CD14-positive monocyte (primary cell): ENCODE results near the gene GHRH. TPM values are rescaled to one million over a fixed set of nuclear protein-coding genes. Genes with fewer than 3 reads are reported as not detected.

Experiments
- DNase-seq, 3 donors: peaks; one replicate each; pipeline ENCODE4 v3.0.0-alpha.2; 2011 to 2022
- H2AFZ ChIP-seq: 2 replicates; pipeline ENCODE4 v1.6.0; 2012; ENCODE audit warnings: mild to moderate bottlenecking, low read depth, low read length, inconsistent platforms; ENCODE audit not compliant: insufficient read depth, poor library complexity, severe bottlenecking
- H3K27ac ChIP-seq, 2 donors: 1 replicate in 1 of 2; 2 replicates in 1 of 2; pipeline ENCODE4 v1.5.1; 2012 to 2013; ENCODE audit warnings: low read length in 2 of 2, control low read depth in 1 of 2, inconsistent platforms in 1 of 2, low read depth in 1 of 2, mild to moderate bottlenecking in 1 of 2
- H3K27me3 ChIP-seq, 2 donors: one replicate each; pipeline versions ENCODE4 v1.6.0 to v1.6.1; 2011 to 2013; ENCODE audit warnings: low read length in 2 of 2; ENCODE audit not compliant: control insufficient read depth in 2 of 2, insufficient read depth in 2 of 2
- H3K36me3 ChIP-seq, 2 donors: replicated peaks in 1 of 2; 1 replicate in 1 of 2; 2 replicates in 1 of 2; pipeline versions ENCODE4 v1.5.1 to v1.6.1; 2012 to 2013; ENCODE audit warnings: low read length in 2 of 2, control low read depth in 1 of 2, inconsistent platforms in 1 of 2, mild to moderate bottlenecking in 1 of 2; ENCODE audit not compliant: insufficient read depth in 2 of 2, control insufficient read depth in 1 of 2
- H3K4me1 ChIP-seq, 2 donors: 1 replicate in 1 of 2; 2 replicates in 1 of 2; pipeline versions ENCODE4 v1.5.1 to v1.6.1; 2012 to 2013; ENCODE audit warnings: low read length in 2 of 2, control low read depth in 1 of 2, inconsistent platforms in 1 of 2, mild to moderate bottlenecking in 1 of 2, moderate library complexity in 1 of 2; ENCODE audit not compliant: insufficient read depth in 2 of 2, control insufficient read depth in 1 of 2
- H3K4me2 ChIP-seq: replicated peaks from 2 replicates; pipeline ENCODE3; 2012; ENCODE audit warnings: low read length, moderate library complexity, mild to moderate bottlenecking; ENCODE audit not compliant: poor library complexity, severe bottlenecking; ENCODE audit errors: extremely low read depth
- H3K4me3 ChIP-seq, 3 experiments: fragments of 200-600 bp in 1 of 3; sonication (generic) in 1 of 3; replicated peaks in 1 of 3; 1 replicate in 2 of 3; 2 replicates in 1 of 3; pipeline ENCODE4 v1.5.1; 2011 to 2013; ENCODE audit warnings: low read length in 3 of 3, mild to moderate bottlenecking in 3 of 3, control low read depth in 2 of 3, low read depth in 2 of 3, inconsistent platforms in 1 of 3, moderate library complexity in 1 of 3
- H3K79me2 ChIP-seq: 2 replicates; pipeline ENCODE4 v1.6.0; 2012; ENCODE audit warnings: mild to moderate bottlenecking, control low read depth, inconsistent platforms, low read length, moderate library complexity; ENCODE audit not compliant: insufficient read depth
- H3K9ac ChIP-seq: 2 replicates; pipeline ENCODE4 v1.6.0; 2017; ENCODE audit warnings: low read length, mild to moderate bottlenecking; ENCODE audit not compliant: insufficient read depth, poor library complexity, severe bottlenecking
- H3K9me3 ChIP-seq, 2 donors: replicated peaks in 1 of 2; 1 replicate in 1 of 2; 2 replicates in 1 of 2; pipeline versions ENCODE4 v1.5.1 to v1.6.1; 2012 to 2013; ENCODE audit warnings: low read length in 2 of 2, control low read depth in 1 of 2; ENCODE audit not compliant: control insufficient read depth in 1 of 2, insufficient read depth in 1 of 2
- H4K20me1 ChIP-seq: 2 replicates; pipeline ENCODE4 v1.6.0; 2012; ENCODE audit warnings: mild to moderate bottlenecking, low read length, control low read depth, moderate library complexity; ENCODE audit not compliant: insufficient read depth
- H3K27ac Mint-ChIP-seq, 7 donors: one replicate each; pipeline ENCODE4 v1.8.0; 2020; ENCODE audit warnings: mild to moderate bottlenecking in 7 of 7, mixed read lengths in 7 of 7, moderate library complexity in 6 of 7, inconsistent platforms in 2 of 7
- H3K27me3 Mint-ChIP-seq, 3 donors: one replicate each; pipeline ENCODE4 v1.8.0; 2021 to 2022; ENCODE audit warnings: low read depth in 3 of 3, mild to moderate bottlenecking in 3 of 3, mixed read lengths in 3 of 3, moderate library complexity in 3 of 3, inconsistent platforms in 1 of 3
- H3K36me3 Mint-ChIP-seq, 2 donors: one replicate each; pipeline ENCODE4 v1.8.0; 2020; ENCODE audit warnings: mixed read lengths in 2 of 2, inconsistent platforms in 1 of 2, mild to moderate bottlenecking in 1 of 2
- H3K4me1 Mint-ChIP-seq: one replicate; pipeline ENCODE4 v1.8.0; 2020; ENCODE audit warnings: mild to moderate bottlenecking, mixed read lengths
- H3K4me3 Mint-ChIP-seq, 2 donors: one replicate each; pipeline ENCODE4 v1.8.0; 2020; ENCODE audit warnings: mild to moderate bottlenecking in 2 of 2, mixed read lengths in 2 of 2, moderate library complexity in 1 of 2
- H3K9me3 Mint-ChIP-seq, 7 donors: one replicate each; pipeline ENCODE4 v1.8.0; 2020 to 2022; ENCODE audit warnings: mixed read lengths in 7 of 7, mild to moderate bottlenecking in 6 of 7, moderate library complexity in 6 of 7, inconsistent platforms in 2 of 7
- CTCF ChIP-seq: fragments of 200-600 bp; IDR thresholded peaks from one replicate; pipeline ENCODE4 v1.8.0; 2022; ENCODE audit warnings: antibody characterized with exemption, mild to moderate bottlenecking
- WGBS: methylation state at CpG from one replicate; pipeline ENCODE4 v1.1.5; 2013; ENCODE audit warnings: missing lambda C conversion rate; ENCODE audit not compliant: insufficient coverage; 5-methylcytosine and 5-hydroxymethylcytosine counted together
- intact Hi-C, 2 donors: fragments of 100-400 bp; cut with micrococcal nuclease; formaldehyde crosslinking; loops; one replicate each; pipeline versions ENCODE4 v1.15.0 to v1.15.1; 2023
- polyA plus RNA-seq, 3 donors: library from polyadenylated mRNA; depleted of rRNA in 1 of 3; unstranded in 2 of 3; stranded (reverse) in 1 of 3; fragments of 300-500 nt in 2 of 3; fragments of >200 nt in 1 of 3; fragmentation: Illumina TruSeq in 2 of 3; gene quantifications; 1 replicate in 2 of 3; 2 replicates in 1 of 3; pipeline ENCODE4 v1.2.3, GENCODE V29; 2012 to 2021

Gene GHRH
- polyA plus RNA-seq, 3 donors: not detected

DNA sequence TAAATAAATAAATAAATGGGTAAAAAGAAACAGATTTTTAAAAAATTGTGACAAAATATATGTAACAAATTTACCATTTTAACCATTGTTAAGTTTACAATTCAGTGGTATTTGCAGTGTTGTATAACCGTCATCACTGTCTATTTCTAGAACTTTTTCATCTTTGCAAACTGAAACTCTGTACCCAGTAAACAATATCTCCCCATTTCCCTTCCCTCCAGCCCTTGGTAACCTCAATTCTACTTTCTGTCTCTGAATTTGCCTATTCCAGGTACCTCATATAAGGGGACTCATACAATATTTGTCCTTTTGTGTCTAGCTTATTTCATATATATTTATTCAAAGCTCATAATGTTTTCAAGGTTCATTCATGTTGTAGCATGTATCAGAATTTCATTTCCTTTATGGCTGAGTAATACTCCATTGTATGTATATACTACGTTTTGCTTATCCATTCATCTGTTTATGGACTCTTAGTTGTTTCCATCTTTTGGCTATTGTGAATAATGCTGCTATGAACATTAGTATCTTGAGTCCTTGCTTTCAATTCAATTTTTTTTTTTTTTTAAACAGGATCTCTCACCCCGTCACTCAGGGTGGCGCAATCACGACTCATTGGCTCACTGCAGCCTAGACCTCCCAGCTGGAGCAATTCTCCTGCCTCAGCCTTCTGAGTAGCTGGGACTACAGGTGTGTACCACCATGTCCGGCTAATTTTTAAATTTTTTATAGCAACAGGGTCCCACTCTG lies 36.8 kb upstream of the GHRH start:
- intact Hi-C loops: no loop called here
- Histone ChIP-seq H3K4me3 (no peak overlapping the region), H3K9ac (no peak overlapping the region), H3K4me2 (no peak overlapping the region), H3K9me3 (no peaks in the 10 kb centered on the region), H3K36me3 (peaks cover 37 to 43% of the 10 kb centered on the region in 2 donors), H3K27ac (peak overlapping the region in 1 of 2 donors; percentile 46), H4K20me1 (peaks cover under 1% of the 10 kb centered on the region), H3K27me3 (no peaks in the 10 kb centered on the region), H2AFZ (no peak overlapping the region), H3K79me2 (peaks cover 75% of the 10 kb centered on the region), H3K4me1 (peaks cover 47 to 54% of the 10 kb centered on the region in 2 donors)
- H3K27ac Mint-ChIP-seq: peak overlapping the region; percentile 10 to 81 (median 70)
- 67% methylated on average over 1 of the region's 6 CpGs for WGBS
- H3K9me3 Mint-ChIP-seq: peaks cover 0 to 2% (median 0%) of the 10 kb centered on the region in 7 donors
- peaks cover 48% of the 10 kb centered on the region for H3K4me1 Mint-ChIP-seq
- peak; percentile 56 to 74 (median 58) for DNase-seq
- H3K27me3 Mint-ChIP-seq: no peaks in the 10 kb centered on the region
- no peak for TF ChIP-seq CTCF
- H3K36me3 Mint-ChIP-seq: peaks cover 50 to 54% of the 10 kb centered on the region in 2 donors
- no peak overlapping the region for H3K4me3 Mint-ChIP-seq

DNA sequence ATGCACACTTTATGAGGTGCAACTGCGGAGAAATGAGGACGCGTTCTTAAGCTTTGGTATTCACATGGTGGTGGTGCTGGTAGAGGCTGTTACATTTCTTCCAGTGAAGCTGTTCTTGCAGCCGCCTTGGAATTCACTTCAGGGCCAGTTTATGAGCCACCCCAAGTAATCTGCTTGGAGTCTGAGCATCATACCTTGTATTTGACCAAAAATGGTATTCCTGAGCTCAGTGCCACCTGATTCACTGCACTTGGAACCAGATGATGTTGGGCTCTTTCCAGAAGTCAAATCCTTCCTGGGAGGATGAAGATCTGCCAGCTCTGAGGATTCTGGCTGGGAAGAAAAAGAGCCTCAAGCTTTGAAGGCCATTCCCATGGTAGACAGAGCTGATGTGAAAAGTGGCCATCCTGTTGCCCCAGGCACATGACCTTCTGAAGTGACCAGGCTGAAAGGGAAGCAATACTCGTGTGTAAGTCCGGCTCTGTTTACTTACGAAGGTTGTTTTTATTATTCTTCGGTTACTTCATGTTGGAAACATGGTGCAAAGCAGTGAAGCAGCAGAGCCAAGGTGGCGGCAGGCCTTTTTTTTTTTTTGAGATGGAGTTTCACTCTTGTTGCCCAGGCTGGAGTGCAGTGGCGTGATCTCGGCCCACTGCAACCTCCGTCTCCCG lies 35.6 kb upstream of the GHRH start:
- Histone ChIP-seq H3K9ac (no peak overlapping the region), H3K4me1 (peaks cover 57 to 65% of the 10 kb centered on the region in 2 donors), H4K20me1 (no peaks in the 10 kb centered on the region), H2AFZ (no peak overlapping the region), H3K27me3 (no peaks in the 10 kb centered on the region), H3K4me3 (no peak overlapping the region), H3K4me2 (no peak overlapping the region), H3K79me2 (peaks cover 86% of the 10 kb centered on the region), H3K27ac (peak overlapping the region in 1 of 2 donors; percentile 99), H3K36me3 (peaks cover 30 to 41% of the 10 kb centered on the region in 2 donors), H3K9me3 (no peaks in the 10 kb centered on the region)
- intact Hi-C loops: no loop called here
- peak overlapping the region in 5 of 7 donors; percentile 28 to 87 (median 65) for H3K27ac Mint-ChIP-seq
- H3K27me3 Mint-ChIP-seq: no peaks in the 10 kb centered on the region
- H3K4me1 Mint-ChIP-seq: peaks cover 58% of the 10 kb centered on the region
- WGBS: 97% methylated on average over 7 of the region's 13 CpGs
- H3K9me3 Mint-ChIP-seq: peaks cover 0 to 2% (median 0%) of the 10 kb centered on the region in 7 donors
- no peak for TF ChIP-seq CTCF
- H3K4me3 Mint-ChIP-seq: no peak overlapping the region
- DNase-seq: no peak
- peaks cover 49 to 53% of the 10 kb centered on the region in 2 donors for H3K36me3 Mint-ChIP-seq
